ENCODE results near the gene CCDC152.
"Not testable (repeated sequence)": the region's sequence is repeated elsewhere in the genome, so short reads cannot be mapped to it uniquely, and the experiment has no call there.

The CCDC152 gene

GRCh38 chr5:42816546-42816945 lies 59.9 kb downstream of the CCDC152 start:
- DNase-seq, result not testable (repeated sequence)

GRCh38 chr5:42819745-42820144 lies 63.1 kb downstream of the CCDC152 start:
- no peak for DNase-seq

- no peak for DNase-seq
These were observed 65.9 kb downstream of the CCDC152 start for GRCh38 chr5:42822548-42822947.

GRCh38 chr5:42824347-42824976 lies 67.8 kb downstream of the CCDC152 start:
- DNase-seq, result no peak

GRCh38 chr5:42825422-42826148 lies 69.0 kb downstream of the CCDC152 start:
- no peak for DNase-seq

GRCh38 chr5:42826757-42827515 lies 70.3 kb downstream of the CCDC152 start:
- no peak for DNase-seq

- DNase-seq, result no peak
These were observed 72.1 kb downstream of the CCDC152 start for GRCh38 chr5:42828671-42829070.

- DNase-seq, result no peak
These were observed 74.3 kb downstream of the CCDC152 start for GRCh38 chr5:42830924-42831323.

- no peak for DNase-seq
These were observed 75.4 kb downstream of the CCDC152 start for GRCh38 chr5:42832060-42832459.

GRCh38 chr5:42836070-42836769 lies 79.6 kb downstream of the CCDC152 start:
- DNase-seq, result no peak

- DNase-seq, result no peak
These were observed 81.0 kb downstream of the CCDC152 start for GRCh38 chr5:42837601-42838000.

GRCh38 chr5:42839196-42839595 lies 82.6 kb downstream of the CCDC152 start:
- no peak for DNase-seq

GRCh38 chr5:42840269-42840668 lies 83.7 kb downstream of the CCDC152 start:
- DNase-seq, result no peak

GRCh38 chr5:42840842-42841567 lies 84.4 kb downstream of the CCDC152 start:
- DNase-seq, result no peak

- DNase-seq, result no peak
These were observed 86.5 kb downstream of the CCDC152 start for GRCh38 chr5:42842921-42843641.

GRCh38 chr5:42843675-42844292 lies 87.2 kb downstream of the CCDC152 start:
- DNase-seq, result no peak

- not testable (repeated sequence) for DNase-seq
These were observed 87.8 kb downstream of the CCDC152 start for GRCh38 chr5:42844408-42844807.

- DNase-seq, result no peak
These were observed 91.9 kb downstream of the CCDC152 start for GRCh38 chr5:42848545-42848944.

GRCh38 chr5:42851481-42851880 lies 94.9 kb downstream of the CCDC152 start:
- DNase-seq, result no peak

All from activated effector memory CD4-positive, alpha-beta T cell treated with anti-CD3 and anti-CD28 coated beads, Interleukin-2, amount 50 U/mL, for 16 hours (primary cell).